GM23338 (cell line): Measurements from ENCODE around the gene NABP1. TPM values are rescaled to one million over a fixed set of nuclear protein-coding genes. Genes with fewer than 3 reads are reported as not detected.

Source experiments
- ATAC-seq: fragments of 200-7000 bp; cut with Tn5 transposase; 3 replicates; pipeline ENCODE4 v1.9.1; 2020
- DNase-seq: peaks from one replicate; pipeline ENCODE4 v3.0.0-alpha.2; 2015; ENCODE audit warnings: low spot score
- H2AFZ ChIP-seq: fragments of 200-600 bp; sonication (generic); 2 replicates; pipeline ENCODE4 v1.8.0; 2016; ENCODE audit warnings: antibody characterized with exemption, mild to moderate bottlenecking, moderate library complexity
- H3F3A ChIP-seq: fragments of 200-600 bp; sonication (generic); replicated peaks from 2 replicates; pipeline ENCODE4 v1.8.0; 2017; ENCODE audit warnings: antibody characterized with exemption, mixed run types, low read depth
- H3K27ac ChIP-seq: fragments of 200-600 bp; sonication (generic); 2 replicates; pipeline ENCODE4 v1.6.1; 2016; ENCODE audit warnings: low read depth
- H3K27me3 ChIP-seq: fragments of 200-600 bp; sonication (generic); 2 replicates; pipeline ENCODE4 v1.8.0; 2016; ENCODE audit warnings: mild to moderate bottlenecking, mixed run types, moderate library complexity; ENCODE audit not compliant: insufficient read depth
- H3K36me3 ChIP-seq: fragments of 200-600 bp; sonication (generic); 2 replicates; pipeline ENCODE4 v1.8.0; 2016; ENCODE audit warnings: mild to moderate bottlenecking; ENCODE audit not compliant: insufficient read depth
- H3K4me1 ChIP-seq: fragments of 200-600 bp; sonication (generic); 2 replicates; pipeline ENCODE4 v1.8.0; 2016; ENCODE audit warnings: mild to moderate bottlenecking, moderate library complexity; ENCODE audit not compliant: insufficient read depth
- H3K4me2 ChIP-seq: fragments of 200-600 bp; sonication (generic); 2 replicates; pipeline ENCODE4 v1.7.1; 2017; ENCODE audit warnings: mixed run types
- H3K4me3 ChIP-seq: fragments of 200-600 bp; sonication (generic); 2 replicates; pipeline ENCODE4 v1.6.1; 2016; ENCODE audit warnings: mixed run types
- H3K79me2 ChIP-seq: fragments of 200-600 bp; sonication (generic); replicated peaks from 2 replicates; pipeline ENCODE4 v1.8.0; 2017; ENCODE audit warnings: mild to moderate bottlenecking; ENCODE audit not compliant: insufficient read depth
- H3K9me2 ChIP-seq: fragments of 200-600 bp; sonication (generic); 2 replicates; pipeline ENCODE4 v1.8.0; 2017; ENCODE audit not compliant: insufficient read depth
- H4K20me1 ChIP-seq: fragments of 200-600 bp; sonication (generic); replicated peaks from 2 replicates; pipeline ENCODE4 v1.8.0; 2017; ENCODE audit warnings: mild to moderate bottlenecking; ENCODE audit not compliant: insufficient read depth
- H3K27ac Mint-ChIP-seq: 2 replicates; pipeline ENCODE4 v1.8.0; 2020; ENCODE audit warnings: inconsistent platforms, mild to moderate bottlenecking, moderate library complexity, mixed read lengths
- H3K27me3 Mint-ChIP-seq: 3 replicates; pipeline ENCODE4 v1.8.0; 2022; ENCODE audit warnings: low read depth, mild to moderate bottlenecking, moderate library complexity, mixed read lengths, inconsistent platforms; ENCODE audit not compliant: insufficient read depth, poor library complexity
- H3K36me3 Mint-ChIP-seq: 3 replicates; pipeline ENCODE4 v1.8.0; 2021; ENCODE audit warnings: low read depth, mild to moderate bottlenecking, inconsistent platforms, moderate library complexity, mixed read lengths
- H3K4me1 Mint-ChIP-seq: 3 replicates; pipeline ENCODE4 v1.8.0; 2020; ENCODE audit warnings: mild to moderate bottlenecking, inconsistent platforms, mixed read lengths
- H3K4me3 Mint-ChIP-seq: 3 replicates; pipeline ENCODE4 v1.8.0; 2021; ENCODE audit warnings: moderate library complexity, mild to moderate bottlenecking, inconsistent platforms, mixed read lengths
- H3K9me3 Mint-ChIP-seq: 3 replicates; pipeline ENCODE4 v1.8.0; 2020; ENCODE audit warnings: moderate library complexity, mild to moderate bottlenecking, inconsistent platforms, mixed read lengths
- CREB1 ChIP-seq: fragments of 250-450 bp; sonication (Bioruptor Pico); IDR thresholded peaks from 2 replicates; pipeline ENCODE4 v1.5.0; 2020; ENCODE audit warnings: low read depth, mild to moderate bottlenecking, moderate library complexity
- CTCF ChIP-seq, 2 experiments: fragments of 200-600 bp in 1 of 2; sonication (generic) in 1 of 2; conservative IDR thresholded peaks; 2 replicates each; pipeline versions ENCODE4 v1.5.1 to v1.6.1; 2016 to 2017; ENCODE audit warnings: antibody characterized with exemption in 2 of 2, low read depth in 2 of 2, mild to moderate bottlenecking in 2 of 2, moderate library complexity in 1 of 2
- ETS1 ChIP-seq: IDR thresholded peaks from 2 replicates; pipeline ENCODE4 v1.6.1; 2016; ENCODE audit warnings: antibody characterized with exemption
- EZH2 ChIP-seq: fragments of 200-600 bp; sonication (generic); IDR thresholded peaks from one replicate; pipeline ENCODE4 v1.8.0; 2017; ENCODE audit warnings: antibody characterized with exemption, mild to moderate bottlenecking, low read depth; ENCODE audit not compliant: unreplicated experiment
- EZH2phosphoT487 ChIP-seq: fragments of 200-600 bp; sonication (generic); IDR thresholded peaks from one replicate; pipeline ENCODE4 v1.8.1; 2018; ENCODE audit warnings: antibody characterized with exemption; ENCODE audit not compliant: unreplicated experiment
- JUNB ChIP-seq: IDR thresholded peaks from one replicate; pipeline ENCODE4 v1.6.1; 2016; ENCODE audit warnings: antibody characterized with exemption; ENCODE audit not compliant: unreplicated experiment
- NANOG ChIP-seq: IDR thresholded peaks from 2 replicates; pipeline ENCODE4 v1.6.1; 2016; ENCODE audit warnings: antibody characterized with exemption, borderline replicate concordance
- POLR2AphosphoS5 ChIP-seq: IDR thresholded peaks from 2 replicates; pipeline ENCODE4 v1.6.1; 2016; ENCODE audit warnings: antibody characterized with exemption, low read depth
- REST ChIP-seq: IDR thresholded peaks from one replicate; pipeline ENCODE4 v1.6.1; 2018; ENCODE audit warnings: antibody characterized with exemption; ENCODE audit not compliant: unreplicated experiment
- STAT1 ChIP-seq: IDR thresholded peaks from one replicate; pipeline ENCODE4 v1.6.1; 2016; ENCODE audit warnings: antibody characterized with exemption; ENCODE audit not compliant: unreplicated experiment
- ZNF114 ChIP-seq: fragments of 250-450 bp; sonication (Bioruptor Pico); IDR thresholded peaks from 2 replicates; pipeline ENCODE4 v1.5.0; 2020; ENCODE audit warnings: mild to moderate bottlenecking, moderate library complexity
- ZNF331 ChIP-seq: fragments of 250-450 bp; sonication (Bioruptor Pico); IDR thresholded peaks from 2 replicates; pipeline ENCODE4 v1.5.0; 2020; ENCODE audit warnings: low read depth, mild to moderate bottlenecking, moderate library complexity
- ZNF462 ChIP-seq: fragments of 250-450 bp; sonication (Bioruptor Pico); IDR thresholded peaks from 2 replicates; pipeline ENCODE4 v1.5.0; 2020; ENCODE audit warnings: mild to moderate bottlenecking, moderate library complexity
- polyA plus RNA-seq: library from polyadenylated mRNA; unstranded; fragments of >200 nt; fragmentation: Nextera tagmentation; extraction: Ambion mirVana; gene quantifications from 2 replicates; pipeline ENCODE4 v1.2.1, GENCODE V29; 2016
- total RNA-seq: library from RNA; depleted of rRNA; stranded (reverse); fragments of >200 nt; shearing (Covaris generic); gene quantifications from 2 replicates; pipeline ENCODE4 v1.2.3, GENCODE V29; 2014

Gene NABP1
- total and polyA plus RNA-seq, 2 experiments from 2014 or later = 5.2 to 5.6 TPM

- Histone ChIP-seq H3K79me2 (no peaks in the 10 kb centered on the region), H4K20me1 (no peaks in the 10 kb centered on the region), H3K4me2 (0 out of 2 replicates have a peak overlapping the region, but pooled peaks have one; percentile 11), H2AFZ (no peak overlapping the region), H3K4me1 (no peaks in the 10 kb centered on the region; the same call in 1 of the 2 replicates), H3K27ac (0 out of 2 replicates have a peak overlapping the region, but pooled peaks have one; percentile 21), H3F3A (no peaks in the 10 kb centered on the region), H3K27me3 (no peaks in the 10 kb centered on the region), H3K4me3 (no peak overlapping the region), H3K9me2 (no peaks in the 10 kb centered on the region), H3K36me3 (peaks cover 3% of the 10 kb centered on the region; the same call in 1 of the 2 replicates)
- peaks cover 2% of the 10 kb centered on the region; the same call in 1 of the 3 replicates for H3K36me3 Mint-ChIP-seq
- ATAC-seq (no peak; the same call in 2 of the 3 replicates), DNase-seq (peak; percentile 9)
- peaks cover 3% of the 10 kb centered on the region for H3K27me3 Mint-ChIP-seq
- TF ChIP-seq STAT1 (no peak), ZNF331 (CRISPR knock-in tag) (no peak), ETS1 (no peak), ZNF114 (no peak), NANOG (no peak), JUNB (no peak), REST (no peak), ZNF462 (CRISPR knock-in tag) (no peak), CTCF (conservative IDR thresholded peaks at IDR 0.05; ENCODE audit: low read depth in 2 of 2) (no peak), CREB1 (no peak), POLR2AphosphoS5 (no peak), EZH2phosphoT487 (no peak), EZH2 (no peak)
- H3K9me3 Mint-ChIP-seq = no peaks in the 10 kb centered on the region
- H3K27ac Mint-ChIP-seq = no peak overlapping the region
- H3K4me3 Mint-ChIP-seq = no peak overlapping the region
- peaks cover 8% of the 10 kb centered on the region; the same call in 2 of the 3 replicates for H3K4me1 Mint-ChIP-seq
Measured at GRCh38 chr2:191688934-191689695, 11.2 kb downstream of the NABP1 start.
